ENCODE data around the gene NHERF1. TPM values are rescaled to one million over a fixed set of nuclear protein-coding genes. Genes with fewer than 3 reads are reported as not detected.
A peak's percentile ranks its signal among the peaks of the same experiment; 100 is the strongest.

The NHERF1 gene
- total and polyA plus RNA-seq, 2 of the 13 experiments (the other 11 are each of a cell fraction or from before 2014, with no cell fraction given): 169 to 269 TPM

DNA sequence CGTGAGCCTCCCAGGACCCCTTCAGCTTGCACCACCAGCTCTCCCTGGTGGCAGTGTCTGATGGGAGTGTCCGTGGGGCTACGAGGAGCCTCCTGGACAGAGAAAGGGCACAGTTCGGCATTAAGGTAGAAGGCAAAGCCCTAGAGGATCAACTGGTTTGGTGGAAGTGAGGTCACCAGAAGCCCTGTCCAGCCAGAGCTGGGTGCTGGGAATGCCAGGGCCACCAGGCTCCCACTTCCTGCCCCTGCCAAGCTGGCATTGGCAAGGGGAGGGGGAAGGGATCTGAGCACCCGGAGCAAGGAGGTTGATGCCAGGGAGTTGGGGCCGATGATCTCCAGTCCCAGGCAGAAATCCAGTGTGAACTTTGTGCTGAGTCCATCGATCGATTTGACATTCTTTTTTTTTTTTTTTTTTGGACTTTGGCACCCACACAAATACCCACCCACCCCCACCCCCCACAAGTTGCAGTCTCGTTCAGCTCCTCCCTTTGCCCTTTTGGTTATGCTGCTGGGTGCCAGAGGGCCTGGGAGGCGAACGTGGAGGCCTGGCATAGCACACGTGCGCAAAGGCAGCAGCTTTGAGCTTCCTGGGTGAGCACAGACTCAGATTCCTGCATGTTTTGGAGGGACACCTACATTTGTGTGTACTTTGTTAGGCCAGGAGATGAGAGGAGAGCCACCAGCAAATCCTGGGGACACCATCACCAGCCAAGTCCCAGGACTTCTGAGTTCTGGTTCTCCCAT, 2.1 kb downstream of the NHERF1 start (continued):
- peak; percentile 73; the same call in 1 of the 2 replicates for TF ChIP-seq ZNF580 (CRISPR knock-in tag; IDR thresholded peaks at IDR 0.05; ENCODE audit: borderline replicate concordance, low read depth)
- TF ChIP-seq FOXK1 (CRISPR knock-in tag; IDR thresholded peaks at IDR 0.05; ENCODE audit: borderline replicate concordance, low read depth): peak; percentile 70; the same call in 1 of the 2 replicates
- TF ChIP-seq CSRNP1 (CRISPR knock-in tag; IDR thresholded peaks at IDR 0.05): no peak
- TF ChIP-seq, protein P1, sequence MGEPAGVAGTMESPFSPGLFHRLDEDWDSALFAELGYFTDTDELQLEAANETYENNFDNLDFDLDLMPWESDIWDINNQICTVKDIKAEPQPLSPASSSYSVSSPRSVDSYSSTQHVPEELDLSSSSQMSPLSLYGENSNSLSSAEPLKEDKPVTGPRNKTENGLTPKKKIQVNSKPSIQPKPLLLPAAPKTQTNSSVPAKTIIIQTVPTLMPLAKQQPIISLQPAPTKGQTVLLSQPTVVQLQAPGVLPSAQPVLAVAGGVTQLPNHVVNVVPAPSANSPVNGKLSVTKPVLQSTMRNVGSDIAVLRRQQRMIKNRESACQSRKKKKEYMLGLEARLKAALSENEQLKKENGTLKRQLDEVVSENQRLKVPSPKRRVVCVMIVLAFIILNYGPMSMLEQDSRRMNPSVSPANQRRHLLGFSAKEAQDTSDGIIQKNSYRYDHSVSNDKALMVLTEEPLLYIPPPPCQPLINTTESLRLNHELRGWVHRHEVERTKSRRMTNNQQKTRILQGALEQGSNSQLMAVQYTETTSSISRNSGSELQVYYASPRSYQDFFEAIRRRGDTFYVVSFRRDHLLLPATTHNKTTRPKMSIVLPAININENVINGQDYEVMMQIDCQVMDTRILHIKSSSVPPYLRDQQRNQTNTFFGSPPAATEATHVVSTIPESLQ (CRISPR knock-in tag; conservative IDR thresholded peaks at IDR 0.05): 0 out of 2 replicates have a peak, but pooled peaks have one; percentile 85
- peak; percentile 91 for TF ChIP-seq ZSCAN25 (CRISPR knock-in tag; IDR thresholded peaks at IDR 0.05)
- peak; percentile 89 for TF ChIP-seq RXRA (CRISPR knock-in tag; IDR thresholded peaks at IDR 0.05)
- no peak for TF ChIP-seq DNMT1 (CRISPR knock-in tag; IDR thresholded peaks at IDR 0.05)
- peak; percentile 87 for TF ChIP-seq MED8 (CRISPR knock-in tag; IDR thresholded peaks at IDR 0.05; ENCODE audit: insufficient replicate concordance)
- peak; percentile 63; the same call in 1 of the 2 replicates for TF ChIP-seq ZC3H4 (CRISPR knock-in tag; IDR thresholded peaks at IDR 0.05; ENCODE audit: borderline replicate concordance)
- TF ChIP-seq, protein P2, sequence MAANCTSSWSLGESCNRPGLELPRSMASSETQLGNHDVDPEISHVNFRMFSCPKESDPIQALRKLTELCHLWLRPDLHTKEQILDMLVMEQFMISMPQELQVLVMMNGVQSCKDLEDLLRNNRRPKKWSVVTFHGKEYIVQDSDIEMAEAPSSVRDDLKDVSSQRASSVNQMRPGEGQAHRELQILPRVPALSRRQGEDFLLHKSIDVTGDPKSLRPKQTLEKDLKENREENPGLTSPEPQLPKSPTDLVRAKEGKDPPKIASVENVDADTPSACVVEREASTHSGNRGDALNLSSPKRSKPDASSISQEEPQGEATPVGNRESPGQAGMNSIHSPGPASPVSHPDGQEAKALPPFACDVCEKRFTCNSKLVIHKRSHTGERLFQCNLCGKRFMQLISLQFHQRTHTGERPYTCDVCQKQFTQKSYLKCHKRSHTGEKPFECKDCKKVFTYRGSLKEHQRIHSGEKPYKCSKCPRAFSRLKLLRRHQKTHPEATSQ (CRISPR knock-in tag; IDR thresholded peaks at IDR 0.05; ENCODE audit: borderline replicate concordance): no peak
- no peak for TF ChIP-seq ZNF44 (CRISPR knock-in tag; IDR thresholded peaks at IDR 0.05)
- TF ChIP-seq SCMH1 (CRISPR knock-in tag; IDR thresholded peaks at IDR 0.05; ENCODE audit: borderline replicate concordance): no peak
- TF ChIP-seq MZF1 (CRISPR knock-in tag; IDR thresholded peaks at IDR 0.05; ENCODE audit: borderline replicate concordance): 0 out of 2 replicates have a peak, but pooled peaks have one; percentile 50
- no peak for TF ChIP-seq ZNF101 (CRISPR knock-in tag; IDR thresholded peaks at IDR 0.05; ENCODE audit: borderline replicate concordance, low read depth)
- no peak for TF ChIP-seq ZBTB1 (CRISPR knock-in tag; IDR thresholded peaks at IDR 0.05; ENCODE audit: borderline replicate concordance)
- TF ChIP-seq, protein P3, sequence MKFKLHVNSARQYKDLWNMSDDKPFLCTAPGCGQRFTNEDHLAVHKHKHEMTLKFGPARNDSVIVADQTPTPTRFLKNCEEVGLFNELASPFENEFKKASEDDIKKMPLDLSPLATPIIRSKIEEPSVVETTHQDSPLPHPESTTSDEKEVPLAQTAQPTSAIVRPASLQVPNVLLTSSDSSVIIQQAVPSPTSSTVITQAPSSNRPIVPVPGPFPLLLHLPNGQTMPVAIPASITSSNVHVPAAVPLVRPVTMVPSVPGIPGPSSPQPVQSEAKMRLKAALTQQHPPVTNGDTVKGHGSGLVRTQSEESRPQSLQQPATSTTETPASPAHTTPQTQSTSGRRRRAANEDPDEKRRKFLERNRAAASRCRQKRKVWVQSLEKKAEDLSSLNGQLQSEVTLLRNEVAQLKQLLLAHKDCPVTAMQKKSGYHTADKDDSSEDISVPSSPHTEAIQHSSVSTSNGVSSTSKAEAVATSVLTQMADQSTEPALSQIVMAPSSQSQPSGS (CRISPR knock-in tag; IDR thresholded peaks at IDR 0.05): peak; percentile 48; the same call in 1 of the 2 replicates
- peak; percentile 87; the same call in 1 of the 2 replicates for TF ChIP-seq NR0B2 (CRISPR knock-in tag; IDR thresholded peaks at IDR 0.05)
- no peak; the same call in 1 of the 2 replicates for TF ChIP-seq ZNF138 (CRISPR knock-in tag; IDR thresholded peaks at IDR 0.05; ENCODE audit: low read depth)
- TF ChIP-seq ZNF607 (CRISPR knock-in tag; IDR thresholded peaks at IDR 0.05; ENCODE audit: borderline replicate concordance): peak; percentile 41
